ENCODE results near the gene BAMBI.

- TF ChIP-seq CTCF (IDR thresholded peaks at IDR 0.05), result no peak
- no peak for TF ChIP-seq POLR2A (IDR thresholded peaks at IDR 0.05)
- no peak for TF ChIP-seq POLR2AphosphoS5 (IDR thresholded peaks at IDR 0.05)
- TF ChIP-seq EP300 (IDR thresholded peaks at IDR 0.05), result no peak
Measured at GRCh38 chr10:28640551-28640950, 36.8 kb upstream of the BAMBI start.

All from sigmoid colon (tissue), 4 donors.